SHP77 treated with DMSO at 0.1 percent for 48 hours (cell line): ENCODE results near the gene ANXA11.
A peak's percentile ranks its signal among the peaks of the same experiment; 100 is the strongest.

Source experiments
- DNase-seq: peaks from one replicate; lab custom pipeline; 2025; lab: John Stamatoyannopoulos, UW

ANXA11 gene

DNA sequence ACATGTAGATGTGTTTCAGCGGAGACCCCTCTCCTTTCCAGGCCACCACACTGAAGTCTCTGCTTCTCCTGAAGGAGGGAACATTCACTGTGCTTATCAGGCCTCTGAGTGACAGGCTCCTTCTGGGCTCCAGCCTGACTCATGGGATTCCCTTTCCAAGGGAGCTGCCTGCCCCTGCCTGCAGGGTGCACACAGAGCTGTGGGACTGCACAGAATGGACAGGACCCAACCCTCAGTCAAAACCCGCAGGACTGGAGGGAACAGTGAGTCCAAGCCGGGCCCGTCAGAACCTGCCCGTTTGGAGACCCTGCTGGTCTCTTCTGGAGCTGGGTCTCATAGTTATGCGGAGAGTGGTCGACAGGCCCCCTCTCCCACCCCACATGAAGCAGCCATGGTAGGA is 40.2 kb downstream of the ANXA11 start:
- no peak for DNase-seq

DNA sequence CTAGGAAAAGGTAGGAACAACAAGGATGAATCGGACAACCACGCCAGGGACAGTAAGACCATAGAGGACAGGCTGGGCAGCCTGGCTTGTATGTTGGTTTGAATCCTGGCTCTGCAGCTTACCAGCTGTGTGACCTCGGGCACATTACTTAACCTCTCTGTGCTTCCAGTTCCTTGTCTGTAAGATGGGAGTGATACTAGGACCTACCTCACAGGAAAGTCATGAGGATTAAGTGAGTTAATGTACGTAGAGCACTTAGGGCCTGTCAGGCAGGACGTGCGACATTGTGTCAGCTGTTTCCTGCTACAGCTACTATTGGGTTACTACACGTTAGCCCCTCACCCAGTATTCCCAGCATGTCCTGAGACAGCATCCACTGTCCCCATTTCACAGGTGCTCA is 40.7 kb downstream of the ANXA11 start:
- no peak for DNase-seq

- no peak for DNase-seq
Observed at GRCh38 chr10:80163741-80164341, 41.5 kb downstream of the ANXA11 start.

DNA sequence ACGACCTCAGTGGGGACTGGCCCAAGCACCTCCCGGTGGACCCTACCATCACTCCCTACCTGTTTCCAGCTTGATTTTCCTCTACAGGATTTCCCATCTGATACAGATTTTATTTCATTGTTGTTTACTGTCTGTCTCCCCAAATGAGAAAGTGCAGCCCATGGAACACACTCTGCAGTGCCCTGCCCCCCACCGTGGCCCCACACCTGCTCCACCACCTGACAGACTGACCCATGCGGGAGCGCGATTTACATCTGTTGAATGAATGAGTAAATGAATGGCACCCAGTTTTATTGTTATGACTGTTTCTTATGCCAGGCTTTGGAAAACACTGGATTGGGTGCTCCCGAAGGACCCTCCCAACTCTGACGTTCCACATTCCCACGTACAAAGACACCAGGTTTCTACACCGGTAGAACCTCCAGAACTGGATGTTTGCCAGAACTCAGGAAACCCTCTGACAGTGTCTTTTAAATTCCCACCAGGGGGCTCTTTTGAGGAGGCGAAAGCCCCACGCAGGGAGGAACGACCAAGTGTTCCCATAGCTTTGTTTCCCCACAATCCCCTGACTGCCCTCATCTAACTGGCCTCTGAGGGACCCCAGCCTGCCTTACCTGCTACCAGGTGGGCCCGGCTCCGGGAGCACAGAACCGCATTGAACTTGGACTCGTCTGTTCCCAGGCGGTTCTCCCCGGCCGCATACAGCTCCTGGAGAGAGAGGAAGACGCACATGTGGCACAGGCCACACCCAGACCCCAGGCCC is 43.8 kb downstream of the ANXA11 start:
- no peak for DNase-seq

- DNase-seq: no peak
Observed at GRCh38 chr10:80160361-80161320, 44.7 kb downstream of the ANXA11 start.

GRCh38 chr10:80159166-80159873 is 46.0 kb downstream of the ANXA11 start:
- no peak for DNase-seq

- DNase-seq: peak; percentile 63
Observed at GRCh38 chr10:80158598-80159127, 46.7 kb downstream of the ANXA11 start.

DNA sequence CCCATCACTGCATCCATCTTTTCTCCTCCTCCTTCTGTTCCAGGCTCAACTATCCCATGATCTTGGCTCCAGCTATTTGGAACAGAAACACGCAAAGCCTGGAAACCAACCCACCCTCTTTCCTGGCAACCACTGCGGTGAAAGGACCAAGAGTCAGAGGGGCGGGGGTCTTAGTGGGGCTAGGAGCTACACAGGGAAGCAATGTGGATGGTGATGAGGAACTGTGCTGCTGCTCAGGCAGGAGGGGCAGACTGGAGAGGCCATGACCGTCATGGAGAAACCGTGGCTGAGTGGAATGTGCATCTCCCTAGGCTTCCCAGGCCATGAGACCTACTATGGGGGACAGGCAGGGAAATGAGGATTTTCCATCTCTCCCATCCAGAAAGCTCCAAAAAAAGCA is 47.2 kb downstream of the ANXA11 start:
- no peak for DNase-seq

DNA sequence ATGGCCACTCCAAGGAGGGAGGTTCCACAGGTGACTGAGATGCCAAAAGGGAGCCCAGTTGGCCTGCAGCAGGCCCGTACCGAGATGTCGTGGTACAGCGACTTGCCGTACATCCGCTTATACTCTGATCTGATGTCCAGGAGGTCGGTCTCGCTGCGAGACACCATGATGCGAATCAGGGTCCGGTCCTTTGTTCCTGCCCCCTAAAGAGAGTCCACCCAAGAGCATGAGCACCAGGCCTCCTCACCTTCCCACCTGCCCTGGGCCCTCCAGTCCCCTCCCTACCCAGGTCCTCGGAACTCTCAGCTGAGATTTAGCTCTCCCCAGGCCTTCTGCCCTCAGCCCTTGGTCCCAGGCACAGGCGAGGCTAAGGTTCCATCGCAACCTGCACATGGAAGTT is 47.8 kb downstream of the ANXA11 start:
- no peak for DNase-seq

GRCh38 chr10:80156216-80156615 is 49.1 kb downstream of the ANXA11 start:
- DNase-seq: no peak

DNA sequence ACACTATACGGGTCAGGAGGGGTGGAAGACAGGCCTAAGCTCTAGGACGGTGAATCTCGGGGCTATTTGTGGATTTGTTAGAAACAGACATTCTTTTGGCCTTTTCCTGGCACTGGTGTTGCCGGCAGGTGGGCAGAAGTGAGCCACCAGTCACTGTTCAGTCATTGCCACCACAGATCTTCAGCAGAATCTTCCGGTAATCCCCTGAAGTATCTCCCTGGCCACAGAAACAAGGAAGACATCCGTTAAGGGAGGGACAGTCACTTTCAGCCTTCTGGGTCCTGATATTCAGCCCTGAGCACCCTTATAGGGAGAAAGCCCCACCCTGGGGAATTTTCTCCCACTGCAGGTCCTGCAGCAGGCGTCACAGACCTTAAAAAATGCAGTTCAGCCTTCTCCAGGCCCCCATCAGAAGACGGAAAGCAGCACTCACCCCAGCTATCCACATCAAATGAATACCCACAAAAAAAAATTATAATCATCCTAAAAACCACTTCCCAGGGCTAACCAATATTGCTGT is 49.6 kb downstream of the ANXA11 start:
- DNase-seq: no peak

DNA sequence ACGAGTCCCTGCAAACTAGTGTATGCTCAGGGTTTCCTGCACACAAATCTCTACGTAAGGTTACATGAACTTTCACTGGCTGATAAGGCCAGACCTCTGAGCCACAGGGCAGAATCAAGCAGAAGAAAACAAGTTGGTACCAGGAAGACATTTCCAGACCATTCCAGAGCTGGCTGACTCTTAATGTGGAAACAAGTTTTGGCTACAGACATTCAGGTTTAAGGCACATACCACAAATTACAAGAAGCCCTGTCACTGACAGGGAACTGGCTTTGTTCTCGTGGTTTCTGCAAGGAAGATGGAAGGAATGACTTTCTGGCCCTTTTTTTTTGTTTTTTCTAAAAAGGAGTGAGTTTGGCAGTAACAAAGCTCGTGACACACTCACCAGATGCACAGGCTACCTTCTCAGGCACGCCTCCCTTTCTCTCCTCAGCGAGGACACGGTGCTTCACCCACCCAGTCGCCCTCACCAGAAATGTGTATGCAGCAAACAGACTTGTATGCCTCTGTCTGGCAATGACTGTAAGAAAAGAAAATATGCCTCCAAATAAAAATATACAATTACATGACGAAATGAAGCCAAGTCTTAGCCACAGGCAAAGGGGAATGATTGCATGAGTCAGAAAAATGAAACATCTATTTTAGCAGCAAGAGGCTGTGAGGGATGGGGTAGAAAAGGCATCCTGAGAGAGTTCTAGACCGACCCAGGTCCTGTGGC is 50.2 kb downstream of the ANXA11 start:
- DNase-seq: no peak

- DNase-seq: no peak
Observed at GRCh38 chr10:80154626-80154977, 50.7 kb downstream of the ANXA11 start.

DNA sequence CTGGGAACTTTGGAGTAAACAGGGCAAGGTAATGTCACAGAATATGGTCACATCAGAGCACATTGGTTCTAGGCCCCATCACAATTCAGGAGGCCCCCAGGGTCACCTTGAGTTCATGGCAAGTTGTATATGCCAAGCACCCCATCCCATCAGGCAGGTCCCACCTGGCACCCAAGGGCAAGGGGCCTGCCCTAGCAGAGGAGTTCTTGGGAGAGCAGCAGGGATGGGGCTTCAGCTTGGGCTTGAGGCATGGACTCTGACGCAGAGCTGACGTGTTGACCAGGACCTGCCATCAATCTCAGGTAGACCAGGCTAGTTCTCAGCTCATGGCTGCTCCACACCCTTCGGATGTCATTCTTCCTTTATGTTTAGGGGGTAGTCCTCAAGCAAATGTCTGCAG is 51.9 kb downstream of the ANXA11 start:
- DNase-seq: no peak

DNA sequence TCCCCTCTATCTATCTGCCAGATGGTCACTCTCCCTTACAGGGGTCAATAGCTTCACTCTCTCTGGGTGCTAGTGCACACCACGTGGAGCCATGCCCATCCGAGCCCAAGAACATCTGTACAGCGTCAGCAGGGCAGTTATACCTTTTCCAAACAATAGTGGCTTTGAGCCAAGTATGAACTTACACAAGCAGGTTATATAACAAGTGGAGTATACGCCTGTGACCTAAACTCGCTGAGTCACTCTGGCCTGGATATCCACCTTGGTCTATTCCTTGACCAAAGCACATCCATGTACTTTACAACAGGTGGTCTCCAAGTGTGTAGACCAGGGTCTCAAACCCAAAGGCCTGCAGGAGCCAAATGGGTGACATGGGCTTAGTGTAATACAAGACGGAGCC is 52.5 kb downstream of the ANXA11 start:
- no peak for DNase-seq

DNA sequence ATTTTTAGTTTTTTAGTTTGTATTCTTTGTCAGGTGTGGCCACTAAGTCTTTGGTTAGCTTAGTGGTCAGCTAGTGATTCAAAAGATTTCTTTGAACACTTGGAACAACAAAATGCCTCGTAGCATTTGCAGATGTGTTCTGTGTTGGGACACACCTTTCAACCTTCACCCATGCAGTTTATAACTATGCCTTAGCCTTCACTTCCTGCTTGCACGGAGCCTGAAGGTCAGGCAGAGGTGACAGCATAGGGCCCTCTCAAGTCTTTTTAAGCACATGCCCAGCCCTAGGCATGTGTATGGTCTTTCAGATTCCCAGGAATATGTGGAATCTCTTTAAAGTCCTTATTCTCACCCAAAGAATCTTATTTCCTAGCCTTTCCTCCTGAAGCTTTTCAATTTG is 55.2 kb downstream of the ANXA11 start:
- no peak for DNase-seq

DNA sequence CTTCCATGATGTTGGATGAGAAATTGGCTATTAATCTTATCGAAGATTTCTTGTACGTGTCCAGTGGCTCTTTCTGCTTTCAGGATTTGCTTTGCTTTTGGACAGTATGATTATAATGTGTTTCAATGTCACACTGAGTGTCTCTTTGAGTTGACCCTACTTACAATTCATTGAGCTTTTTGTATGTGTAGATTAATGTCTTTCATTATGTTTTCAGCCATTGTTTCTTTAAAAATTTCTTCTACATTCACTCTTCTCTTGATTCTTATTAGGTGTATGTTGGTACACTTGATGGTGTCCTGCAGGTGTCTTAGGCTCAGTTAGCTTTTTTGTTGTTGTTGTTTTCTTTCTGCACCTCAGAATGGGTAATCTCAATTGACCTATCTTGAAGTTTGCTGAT is 56.2 kb downstream of the ANXA11 start:
- no peak for DNase-seq

DNA sequence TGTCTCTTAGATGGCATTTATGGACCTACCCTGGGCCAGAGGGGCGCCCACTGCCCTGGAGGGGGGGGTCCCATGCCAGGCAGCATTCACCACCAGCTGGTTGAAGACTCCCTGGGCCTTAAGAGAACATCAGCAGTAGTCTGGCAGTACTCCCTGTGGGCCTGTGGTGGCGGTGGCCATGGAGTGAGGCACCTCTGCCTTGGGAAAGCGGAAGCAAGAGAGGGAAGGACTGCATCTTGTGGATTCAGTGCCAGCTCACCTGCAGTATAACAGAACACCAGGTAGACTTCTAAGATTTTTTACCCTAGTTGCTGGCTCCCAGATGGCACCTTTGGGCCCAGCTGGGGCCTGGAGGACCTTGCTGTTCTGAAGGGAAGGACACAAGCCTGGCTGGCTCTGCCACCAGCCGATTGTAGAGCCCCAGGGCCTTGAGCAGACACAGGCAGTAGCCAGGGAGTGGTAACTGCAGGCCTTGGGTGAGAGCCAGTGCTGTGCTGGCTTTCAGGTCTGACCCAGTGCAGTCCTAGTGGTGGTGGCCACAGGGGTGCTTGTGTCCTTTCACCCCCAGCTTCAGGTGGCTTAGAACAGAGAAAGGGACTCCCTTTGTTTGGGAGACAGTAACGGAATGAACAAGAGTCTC is 57.1 kb downstream of the ANXA11 start:
- no peak for DNase-seq

DNA sequence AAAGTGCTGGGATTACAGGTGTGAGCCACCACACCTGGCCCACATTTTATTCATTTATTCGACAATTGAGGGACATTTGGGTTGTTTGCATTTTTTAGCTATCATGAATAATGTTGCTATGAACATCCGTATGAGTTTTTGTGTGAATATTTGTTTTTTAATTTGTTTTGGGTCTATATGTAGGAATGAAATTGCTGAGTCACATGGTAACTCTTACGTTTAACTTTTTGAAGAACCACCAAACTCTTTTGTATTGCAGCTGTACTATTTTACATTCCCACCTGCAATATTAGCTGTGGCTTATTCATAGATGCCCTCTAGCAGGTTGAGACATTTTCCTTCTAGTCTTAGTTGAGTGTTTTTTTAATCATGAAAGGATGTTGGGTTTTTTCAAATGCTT is 58.4 kb downstream of the ANXA11 start:
- no peak for DNase-seq
